Vagina (tissue), 2 donors: ENCODE measurements around the gene COL6A5. TPM values are rescaled to one million over a fixed set of nuclear protein-coding genes. Genes with fewer than 3 reads are reported as not detected.

Experiments used
- DNase-seq, 2 donors: peaks; one replicate each; pipeline ENCODE4 v3.0.0-alpha.2; 2017; ENCODE audit errors: extremely low spot score in 2 of 2
- H3K27ac ChIP-seq: fragments of 200-600 bp; sonication (generic); one replicate; pipeline ENCODE4 v1.5.1; 2019
- H3K27me3 ChIP-seq: fragments of 200-600 bp; sonication (generic); one replicate; pipeline ENCODE4 v1.5.1; 2019
- H3K36me3 ChIP-seq, 2 donors: fragments of 200-600 bp; sonication (generic); one replicate each; pipeline ENCODE4 v1.5.1; 2017 to 2019
- H3K4me1 ChIP-seq: fragments of 200-600 bp; sonication (generic); one replicate; pipeline ENCODE4 v1.5.1; 2019
- H3K4me3 ChIP-seq, 2 donors: fragments of 200-600 bp; sonication (generic); 1 replicate in 1 of 2; 2 replicates in 1 of 2; pipeline ENCODE4 v1.5.1; 2016 to 2019
- H3K9me3 ChIP-seq: fragments of 200-600 bp; sonication (generic); one replicate; pipeline ENCODE4 v1.5.1; 2019
- POLR2A ChIP-seq, 2 donors: fragments of 450-650 bp; IDR thresholded peaks; one replicate each; pipeline ENCODE4 v1.6.1; 2017; ENCODE audit warnings: antibody characterized with exemption in 2 of 2, mild to moderate bottlenecking in 2 of 2, moderate library complexity in 2 of 2
- POLR2AphosphoS5 ChIP-seq, 2 donors: sonication (generic); formaldehyde crosslinking; IDR thresholded peaks; one replicate each; pipeline ENCODE4 v1.9.0; 2017; ENCODE audit warnings: antibody characterized with exemption in 2 of 2, mild to moderate bottlenecking in 2 of 2, low read depth in 1 of 2; ENCODE audit not compliant: insufficient read depth in 1 of 2
- intact Hi-C: fragments of 100-400 bp; cut with DNase I; formaldehyde crosslinking; loops from one replicate; pipeline ENCODE4 v1.15.1; 2023
- total RNA-seq: library from RNA; depleted of rRNA; stranded (reverse); fragments of >200 nt; gene quantifications from one replicate; pipeline ENCODE4 v1.2.3, GENCODE V29; 2016
- TF ChIP-seq, protein P1 (sequence below), 3 experiments: fragments of 450-650 bp in 2 of 3; fragments of 200-600 bp in 1 of 3; sonication (generic) in 1 of 3; IDR thresholded peaks; one replicate each; pipeline ENCODE4 v1.5.1; 2017 to 2019; ENCODE audit warnings: antibody characterized with exemption in 3 of 3, mild to moderate bottlenecking in 2 of 3, moderate library complexity in 2 of 3

Gene COL6A5
- total RNA-seq, 1 donor from 2014 or later, result not detected

DNA sequence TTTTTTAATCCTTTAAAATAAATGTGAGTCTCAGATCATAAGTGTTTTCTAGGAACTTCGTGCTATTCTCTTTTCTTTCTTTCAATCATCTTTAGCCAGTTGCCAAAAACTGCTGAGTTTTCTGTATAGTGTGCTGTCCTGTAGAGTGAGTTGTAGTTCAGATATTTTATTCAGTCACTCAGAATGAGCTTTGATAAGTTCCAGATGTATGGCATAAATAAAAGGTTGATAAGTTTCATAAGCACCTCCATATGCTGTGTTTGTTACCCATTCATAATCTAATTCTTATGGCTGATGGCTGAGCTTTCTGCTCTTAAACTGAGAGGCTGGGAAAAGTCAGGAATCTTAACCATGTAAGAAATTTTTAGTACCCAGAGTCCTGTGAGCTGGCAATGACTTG is 112.2 kb downstream of the COL6A5 start:
- Histone ChIP-seq H3K9me3 (no peaks in the 10 kb centered on the region), H3K27me3 (no peaks in the 10 kb centered on the region), H3K36me3 (no peaks in the 10 kb centered on the region), H3K27ac (no peak overlapping the region), H3K4me1 (no peaks in the 10 kb centered on the region), H3K4me3 (no peak overlapping the region)
- intact Hi-C loops, result no loop called here
- no peak for TF ChIP-seq POLR2AphosphoS5 (IDR thresholded peaks at IDR 0.05; ENCODE audit: insufficient read depth in 1 of 2, low read depth in 1 of 2)
- TF ChIP-seq POLR2A (IDR thresholded peaks at IDR 0.05), result no peak
- TF ChIP-seq, protein P1, sequence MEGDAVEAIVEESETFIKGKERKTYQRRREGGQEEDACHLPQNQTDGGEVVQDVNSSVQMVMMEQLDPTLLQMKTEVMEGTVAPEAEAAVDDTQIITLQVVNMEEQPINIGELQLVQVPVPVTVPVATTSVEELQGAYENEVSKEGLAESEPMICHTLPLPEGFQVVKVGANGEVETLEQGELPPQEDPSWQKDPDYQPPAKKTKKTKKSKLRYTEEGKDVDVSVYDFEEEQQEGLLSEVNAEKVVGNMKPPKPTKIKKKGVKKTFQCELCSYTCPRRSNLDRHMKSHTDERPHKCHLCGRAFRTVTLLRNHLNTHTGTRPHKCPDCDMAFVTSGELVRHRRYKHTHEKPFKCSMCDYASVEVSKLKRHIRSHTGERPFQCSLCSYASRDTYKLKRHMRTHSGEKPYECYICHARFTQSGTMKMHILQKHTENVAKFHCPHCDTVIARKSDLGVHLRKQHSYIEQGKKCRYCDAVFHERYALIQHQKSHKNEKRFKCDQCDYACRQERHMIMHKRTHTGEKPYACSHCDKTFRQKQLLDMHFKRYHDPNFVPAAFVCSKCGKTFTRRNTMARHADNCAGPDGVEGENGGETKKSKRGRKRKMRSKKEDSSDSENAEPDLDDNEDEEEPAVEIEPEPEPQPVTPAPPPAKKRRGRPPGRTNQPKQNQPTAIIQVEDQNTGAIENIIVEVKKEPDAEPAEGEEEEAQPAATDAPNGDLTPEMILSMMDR (IDR thresholded peaks at IDR 0.05), result no peak
- DNase-seq, result no peak

DNA sequence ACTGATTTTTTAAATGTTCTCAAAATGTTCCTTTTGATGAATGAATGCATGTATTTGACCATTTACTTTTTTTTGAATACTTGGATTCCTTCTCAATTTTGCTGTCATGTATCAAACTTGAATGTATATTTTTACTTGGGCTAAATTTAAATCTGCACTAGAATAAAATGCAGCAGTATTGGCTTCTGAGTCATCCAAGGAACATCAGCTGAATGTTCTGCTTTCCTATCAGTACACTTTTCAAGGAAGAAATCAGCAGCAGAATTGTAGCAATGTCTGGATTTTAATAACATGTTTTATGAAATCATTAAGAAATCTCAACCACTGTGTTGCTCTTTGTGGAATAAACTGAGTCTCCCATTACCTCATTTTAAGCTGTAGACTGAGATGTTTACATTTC is 114.5 kb downstream of the COL6A5 start:
- H3K27ac ChIP-seq, result no peak overlapping the region
- H3K36me3 ChIP-seq, result no peaks in the 10 kb centered on the region
- no peaks in the 10 kb centered on the region for H3K4me1 ChIP-seq

DNA sequence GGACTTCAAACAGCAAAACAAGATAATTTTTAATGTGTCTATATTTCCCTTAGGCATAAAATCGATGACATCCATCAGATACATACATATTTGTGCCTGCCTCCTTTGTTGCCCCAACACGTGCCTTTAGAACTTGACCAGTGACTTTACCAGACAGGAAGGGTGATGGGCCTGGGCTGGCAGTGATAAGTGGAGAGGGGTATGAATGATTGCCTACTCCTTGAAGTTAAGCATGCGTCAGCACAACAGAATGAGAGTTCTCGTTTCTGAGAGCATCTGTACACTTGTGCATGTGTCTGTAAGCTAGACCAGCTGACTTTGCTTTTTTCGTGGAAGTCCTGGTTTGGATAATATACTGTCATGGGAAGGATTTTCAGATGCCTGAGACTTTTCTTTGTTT is 116.6 kb downstream of the COL6A5 start:
- H3K27me3 ChIP-seq, result no peaks in the 10 kb centered on the region
- no peaks in the 10 kb centered on the region for H3K4me1 ChIP-seq
- H3K36me3 ChIP-seq, result no peaks in the 10 kb centered on the region
- intact Hi-C loops, result no loop called here
- TF ChIP-seq POLR2A (IDR thresholded peaks at IDR 0.05), result no peak
- TF ChIP-seq POLR2AphosphoS5 (IDR thresholded peaks at IDR 0.05; ENCODE audit: insufficient read depth in 1 of 2, low read depth in 1 of 2), result no peak
- TF ChIP-seq, protein P1 (IDR thresholded peaks at IDR 0.05), result no peak
- DNase-seq, result no peak
- H3K27ac ChIP-seq, result no peak overlapping the region
- no peaks in the 10 kb centered on the region for H3K9me3 ChIP-seq
- H3K4me3 ChIP-seq, result no peak overlapping the region

More for the DNA sequence above, 114.5 kb downstream of the COL6A5 start:
- DNase-seq, result no peak
- TF ChIP-seq, protein P1 (IDR thresholded peaks at IDR 0.05), result no peak
- TF ChIP-seq POLR2A (IDR thresholded peaks at IDR 0.05) (no peak), POLR2AphosphoS5 (IDR thresholded peaks at IDR 0.05; ENCODE audit: insufficient read depth in 1 of 2, low read depth in 1 of 2) (no peak)
- intact Hi-C loops, result no loop called here
- no peaks in the 10 kb centered on the region for H3K9me3 ChIP-seq
- H3K4me3 ChIP-seq, result no peak overlapping the region
- no peaks in the 10 kb centered on the region for H3K27me3 ChIP-seq

DNA sequence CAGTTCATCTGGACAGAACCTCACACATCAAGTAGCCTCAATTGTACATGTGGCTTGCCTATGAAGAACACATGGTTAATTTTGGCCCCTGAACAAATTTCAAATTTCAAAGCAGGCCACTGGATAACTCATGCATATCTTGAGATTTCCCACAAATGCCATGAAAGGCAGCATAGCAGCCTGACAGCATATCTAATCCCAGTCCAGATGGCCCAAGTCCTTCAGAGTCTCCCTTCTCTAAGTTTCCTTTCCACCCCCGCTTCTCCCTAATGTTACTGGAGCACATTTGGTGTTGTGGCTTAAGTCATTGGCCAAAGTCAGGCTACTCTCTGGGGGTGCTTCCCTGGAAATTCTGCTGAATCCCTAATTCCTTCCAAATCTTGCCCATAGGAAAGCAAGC is 117.7 kb downstream of the COL6A5 start:
- no peak overlapping the region for H3K4me3 ChIP-seq
- DNase-seq, result no peak
- no peak overlapping the region for H3K27ac ChIP-seq
- TF ChIP-seq POLR2AphosphoS5 (IDR thresholded peaks at IDR 0.05; ENCODE audit: insufficient read depth in 1 of 2, low read depth in 1 of 2), result no peak
- TF ChIP-seq, protein P1 (IDR thresholded peaks at IDR 0.05), result no peak
- no peak for TF ChIP-seq POLR2A (IDR thresholded peaks at IDR 0.05)
- no peaks in the 10 kb centered on the region for H3K36me3 ChIP-seq
- H3K4me1 ChIP-seq, result no peaks in the 10 kb centered on the region
- H3K27me3 ChIP-seq, result no peaks in the 10 kb centered on the region
- no peaks in the 10 kb centered on the region for H3K9me3 ChIP-seq
- intact Hi-C loops, result no loop called here

DNA sequence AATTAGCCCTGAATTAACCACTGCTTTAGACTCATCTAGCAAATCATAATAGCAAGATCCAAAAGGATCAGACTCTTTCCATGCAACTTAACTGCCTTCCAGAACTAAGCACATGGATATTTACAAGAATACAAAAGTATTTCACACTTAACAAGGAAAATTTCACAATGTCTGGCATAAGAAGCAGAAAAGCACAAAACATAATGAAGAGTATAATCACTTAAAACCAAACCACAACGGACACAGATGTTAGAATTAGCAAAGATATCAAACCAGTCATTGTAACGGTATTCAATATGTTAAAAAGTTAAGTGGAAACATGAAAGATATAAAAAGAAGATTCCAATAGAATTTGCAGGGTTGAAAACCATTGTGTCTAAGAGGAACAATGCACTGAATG is 120.0 kb downstream of the COL6A5 start:
- Histone ChIP-seq H3K36me3 (no peaks in the 10 kb centered on the region), H3K27ac (no peak overlapping the region), H3K4me3 (no peak overlapping the region), H3K27me3 (no peaks in the 10 kb centered on the region), H3K9me3 (no peaks in the 10 kb centered on the region), H3K4me1 (no peaks in the 10 kb centered on the region)
- no peak for DNase-seq
- TF ChIP-seq POLR2A (IDR thresholded peaks at IDR 0.05) (no peak), POLR2AphosphoS5 (IDR thresholded peaks at IDR 0.05; ENCODE audit: insufficient read depth in 1 of 2, low read depth in 1 of 2) (no peak)
- TF ChIP-seq, protein P1 (IDR thresholded peaks at IDR 0.05), result no peak
- intact Hi-C loops, result no loop called here
